HG03045 (cell line): ENCODE data around the gene TBX15.

Experiments used
- ATAC-seq: cut with Tn5 transposase; IDR thresholded peaks from one replicate; pipeline ENCODE4 v1.9.1; 2021; ENCODE audit warnings: mild to moderate bottlenecking, moderate library complexity; ENCODE audit not compliant: unreplicated experiment

Gene TBX15

GRCh38 chr1:118899340-118899739 is 88.8 kb downstream of the TBX15 start:
- ATAC-seq = no peak

- ATAC-seq = no peak
These were observed 89.4 kb downstream of the TBX15 start for GRCh38 chr1:118898712-118899111.

- no peak for ATAC-seq
These were observed 91.7 kb downstream of the TBX15 start for GRCh38 chr1:118896416-118896815.

DNA sequence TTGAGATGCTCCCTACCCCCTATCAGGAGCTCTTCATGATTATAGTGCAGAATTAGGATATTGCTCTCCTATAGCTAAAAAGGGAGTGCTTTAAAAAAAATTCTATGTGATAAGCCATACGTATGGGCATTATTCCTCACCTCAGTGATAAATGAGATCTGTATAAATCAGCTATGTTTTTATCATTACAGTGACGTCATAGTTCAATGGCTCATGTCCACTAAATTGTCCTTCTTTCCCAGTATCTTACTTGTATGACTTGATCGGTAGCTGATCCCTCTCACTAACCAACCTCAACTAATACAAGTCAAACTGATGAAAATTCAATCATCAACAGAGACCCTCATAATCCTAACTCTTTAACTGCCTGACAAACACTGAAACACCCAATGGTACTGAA is 93.3 kb downstream of the TBX15 start:
- ATAC-seq = no peak

GRCh38 chr1:118890851-118891384 is 97.2 kb downstream of the TBX15 start:
- ATAC-seq = no peak

DNA sequence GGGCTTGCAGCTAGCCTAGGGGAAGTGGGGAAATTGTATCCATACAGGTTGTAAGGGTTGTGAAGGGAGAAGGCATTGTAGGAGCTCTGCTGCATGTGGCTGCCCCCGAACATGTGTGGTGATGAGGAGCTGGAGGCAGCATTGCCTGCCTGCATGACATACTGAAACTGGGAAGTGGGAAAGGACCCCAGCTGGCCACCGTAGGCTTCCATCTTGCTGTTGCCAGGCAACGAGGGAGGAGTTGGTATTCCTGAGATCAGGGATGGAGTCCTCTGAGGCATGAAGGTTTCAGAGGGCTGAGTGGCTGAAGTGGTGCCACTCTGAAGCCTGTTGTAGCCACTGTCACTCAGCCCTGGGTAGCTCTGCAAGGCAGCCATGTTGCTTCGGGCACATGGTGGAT is 103.2 kb downstream of the TBX15 start:
- no peak for ATAC-seq

GRCh38 chr1:118881751-118882150 is 106.4 kb downstream of the TBX15 start:
- no peak for ATAC-seq

- no peak for ATAC-seq
These were observed 109.5 kb downstream of the TBX15 start for GRCh38 chr1:118878661-118879060.

- no peak for ATAC-seq
These were observed 110.3 kb downstream of the TBX15 start for GRCh38 chr1:118877668-118878396.

- no peak for ATAC-seq
These were observed 116.5 kb downstream of the TBX15 start for GRCh38 chr1:118871582-118872171.

GRCh38 chr1:118868387-118868786 is 119.8 kb downstream of the TBX15 start:
- ATAC-seq = no peak

DNA sequence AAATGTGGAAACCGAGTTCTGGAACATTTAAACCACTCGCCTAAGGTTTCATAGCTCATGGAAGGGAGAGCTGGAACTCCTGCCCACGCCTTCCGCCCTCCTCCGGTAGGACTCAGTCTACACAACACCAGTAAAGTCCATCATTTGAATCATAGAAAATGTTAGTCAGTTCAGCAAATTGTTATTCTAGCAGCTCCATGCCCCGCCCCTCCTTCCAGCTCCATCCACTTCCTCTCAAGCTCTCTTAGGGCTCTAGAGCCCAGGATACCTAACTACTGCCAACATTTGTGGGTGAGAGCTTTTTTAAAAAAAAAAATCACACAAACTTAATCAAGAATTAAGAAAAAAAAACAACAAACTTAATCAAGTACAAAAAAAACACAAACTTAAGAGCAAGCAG is 121.8 kb downstream of the TBX15 start:
- no peak for ATAC-seq

- no peak for ATAC-seq
These were observed 124.5 kb downstream of the TBX15 start for GRCh38 chr1:118863688-118864087.

DNA sequence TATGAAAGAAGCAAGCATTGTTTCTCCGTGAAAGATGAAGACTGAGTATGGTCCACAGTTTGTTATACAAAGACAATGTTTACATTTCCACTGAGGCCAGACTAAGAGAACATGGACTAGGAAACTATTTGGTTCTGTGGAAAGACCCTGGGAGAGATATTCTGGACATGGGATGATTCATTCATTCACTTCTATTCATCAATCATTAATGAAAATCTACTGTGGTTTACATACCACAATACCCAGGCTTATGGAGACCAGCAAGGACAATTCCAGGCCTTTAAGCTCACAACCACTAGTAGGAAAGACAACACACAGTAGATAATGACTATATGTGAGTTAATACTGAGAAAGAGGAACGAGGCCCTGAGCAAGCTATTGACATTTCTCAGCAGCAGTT is 125.4 kb downstream of the TBX15 start:
- ATAC-seq = no peak

DNA sequence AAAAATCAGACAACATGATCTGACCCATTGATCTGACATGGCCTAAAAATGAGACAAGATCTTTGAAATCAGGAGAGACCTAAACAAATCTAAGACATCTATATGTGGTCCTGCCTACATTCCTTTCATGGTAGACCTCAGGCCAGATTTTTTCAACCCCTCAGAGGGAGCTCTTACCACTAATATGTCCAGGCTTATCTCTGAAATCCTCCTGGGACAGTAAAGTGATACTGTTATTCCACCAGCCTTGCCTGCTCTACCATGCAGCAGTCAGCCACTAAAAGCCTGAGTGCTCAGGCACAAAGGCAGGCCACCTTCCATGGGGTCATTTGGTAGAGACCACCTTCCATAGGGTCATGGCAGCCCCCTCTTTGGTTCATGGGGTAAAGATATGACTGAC is 126.9 kb downstream of the TBX15 start:
- no peak for ATAC-seq

- ATAC-seq = no peak
These were observed 128.1 kb downstream of the TBX15 start for GRCh38 chr1:118859999-118860398.

- ATAC-seq = no peak
These were observed 141.7 kb downstream of the TBX15 start for GRCh38 chr1:118846443-118846842.

GRCh38 chr1:118842452-118843201 is 145.5 kb downstream of the TBX15 start:
- no peak for ATAC-seq

DNA sequence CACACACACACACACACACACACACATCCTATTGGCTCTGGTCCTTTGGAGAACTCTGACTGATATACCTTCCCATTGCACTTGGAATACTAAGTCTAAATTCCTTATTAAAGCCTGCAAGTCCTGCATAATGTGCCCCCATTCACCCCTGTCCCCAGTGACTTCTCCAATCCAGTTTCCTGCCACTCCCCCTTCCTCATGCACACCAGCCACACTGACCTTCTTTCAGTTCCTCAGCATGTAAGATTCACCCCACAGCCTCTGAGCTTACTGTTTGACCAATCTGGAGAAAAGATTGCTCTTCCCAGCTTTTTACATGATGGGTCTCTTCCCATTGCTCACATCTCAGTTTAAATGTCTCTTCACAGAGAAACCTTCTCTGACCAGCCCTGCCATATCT is 146.6 kb downstream of the TBX15 start:
- ATAC-seq = no peak
